ENCODE measurements around the gene GDAP1L1.

GDAP1L1 gene

GRCh38 chr20:44209686-44210405 is 37.3 kb upstream of the GDAP1L1 start:
- Histone ChIP-seq H3K9me3 (ENCODE audit: insufficient read depth, low read depth, low read length) (no peaks in the 10 kb centered on the region), H3K4me3 (ENCODE audit: low read length) (peak overlapping the region; percentile 99), H3K36me3 (ENCODE audit: insufficient read depth, low read depth, low read length) (peaks cover 16% of the 10 kb centered on the region), H3K27ac (ENCODE audit: low read length) (peak overlapping the region; percentile 92), H3K9ac (ENCODE audit: low read depth, low read length) (peak overlapping the region; percentile 93), H3K4me1 (ENCODE audit: insufficient read depth, low read length) (peaks cover 11% of the 10 kb centered on the region), H3K27me3 (ENCODE audit: insufficient read depth, low read length) (no peaks in the 10 kb centered on the region)

GRCh38 chr20:44210406-44211176 is 36.5 kb upstream of the GDAP1L1 start, which contains the start of gene OSER1:
OSER1 (minus strand) TSS chr20:44210771; CDS start chr20:44206957, 3,814 bp downstream.
- peak within 1 kb of the TSS; percentile 92 for H3K27ac ChIP-seq (ENCODE audit: low read length)
- H3K9ac ChIP-seq (ENCODE audit: low read depth, low read length) = peak within 1 kb of the TSS; percentile 93
- no peaks in the 10 kb centered on the region for H3K9me3 ChIP-seq (ENCODE audit: insufficient read depth, low read depth, low read length)
- H3K4me1 ChIP-seq (ENCODE audit: insufficient read depth, low read length) = peaks cover 11% of the 10 kb centered on the region
- H3K36me3 ChIP-seq (ENCODE audit: insufficient read depth, low read depth, low read length) = peaks cover 9% of the 10 kb centered on the region; the same call in 1 of the 2 replicates
- peak within 1 kb of the TSS; percentile 99 for H3K4me3 ChIP-seq (ENCODE audit: low read length)
- no peaks in the 10 kb centered on the region for H3K27me3 ChIP-seq (ENCODE audit: insufficient read depth, low read length)

- Histone ChIP-seq H3K27ac (ENCODE audit: low read length) (peak overlapping the region; percentile 78), H3K36me3 (ENCODE audit: insufficient read depth, low read depth, low read length) (peaks cover 2% of the 10 kb centered on the region; the same call in 1 of the 2 replicates), H3K27me3 (ENCODE audit: insufficient read depth, low read length) (no peaks in the 10 kb centered on the region), H3K9me3 (ENCODE audit: insufficient read depth, low read depth, low read length) (no peaks in the 10 kb centered on the region), H3K4me1 (ENCODE audit: insufficient read depth, low read length) (peaks cover 11% of the 10 kb centered on the region), H3K9ac (ENCODE audit: low read depth, low read length) (peak overlapping the region; percentile 90), H3K4me3 (ENCODE audit: low read length) (peak overlapping the region; percentile 96)
These were observed 35.7 kb upstream of the GDAP1L1 start for GRCh38 chr20:44211177-44212039.

- Histone ChIP-seq H3K27ac (ENCODE audit: low read length) (no peak overlapping the region), H3K4me1 (ENCODE audit: insufficient read depth, low read length) (peaks cover 11% of the 10 kb centered on the region; the same call in 1 of the 2 replicates), H3K4me3 (ENCODE audit: low read length) (no peak overlapping the region), H3K9ac (ENCODE audit: low read depth, low read length) (no peak overlapping the region), H3K36me3 (ENCODE audit: insufficient read depth, low read depth, low read length) (no peaks in the 10 kb centered on the region), H3K27me3 (ENCODE audit: insufficient read depth, low read length) (no peaks in the 10 kb centered on the region), H3K9me3 (ENCODE audit: insufficient read depth, low read depth, low read length) (no peaks in the 10 kb centered on the region)
These were observed 34.3 kb upstream of the GDAP1L1 start for GRCh38 chr20:44212792-44213191.

- H3K4me1 ChIP-seq (ENCODE audit: insufficient read depth, low read length) = no peaks in the 10 kb centered on the region
- no peaks in the 10 kb centered on the region for H3K27me3 ChIP-seq (ENCODE audit: insufficient read depth, low read length)
- no peak overlapping the region for H3K4me3 ChIP-seq (ENCODE audit: low read length)
- H3K9me3 ChIP-seq (ENCODE audit: insufficient read depth, low read depth, low read length) = no peaks in the 10 kb centered on the region
- no peak overlapping the region for H3K27ac ChIP-seq (ENCODE audit: low read length)
- H3K9ac ChIP-seq (ENCODE audit: low read depth, low read length) = no peak overlapping the region
- H3K36me3 ChIP-seq (ENCODE audit: insufficient read depth, low read depth, low read length) = no peaks in the 10 kb centered on the region
These were observed 32.0 kb upstream of the GDAP1L1 start for GRCh38 chr20:44215125-44215524.

GRCh38 chr20:44217342-44218092 is 29.6 kb upstream of the GDAP1L1 start:
- H3K36me3 ChIP-seq (ENCODE audit: insufficient read depth, low read depth, low read length) = no peaks in the 10 kb centered on the region
- H3K9me3 ChIP-seq (ENCODE audit: insufficient read depth, low read depth, low read length) = no peaks in the 10 kb centered on the region
- no peak overlapping the region for H3K4me3 ChIP-seq (ENCODE audit: low read length)
- no peaks in the 10 kb centered on the region for H3K27me3 ChIP-seq (ENCODE audit: insufficient read depth, low read length)
- H3K4me1 ChIP-seq (ENCODE audit: insufficient read depth, low read length) = no peaks in the 10 kb centered on the region
- H3K27ac ChIP-seq (ENCODE audit: low read length) = no peak overlapping the region
- H3K9ac ChIP-seq (ENCODE audit: low read depth, low read length) = no peak overlapping the region

GRCh38 chr20:44218446-44218845 is 28.7 kb upstream of the GDAP1L1 start:
- Histone ChIP-seq H3K27ac (ENCODE audit: low read length) (no peak overlapping the region), H3K4me3 (ENCODE audit: low read length) (no peak overlapping the region), H3K4me1 (ENCODE audit: insufficient read depth, low read length) (no peaks in the 10 kb centered on the region), H3K36me3 (ENCODE audit: insufficient read depth, low read depth, low read length) (no peaks in the 10 kb centered on the region), H3K9ac (ENCODE audit: low read depth, low read length) (no peak overlapping the region), H3K9me3 (ENCODE audit: insufficient read depth, low read depth, low read length) (no peaks in the 10 kb centered on the region), H3K27me3 (ENCODE audit: insufficient read depth, low read length) (no peaks in the 10 kb centered on the region)

- H3K9ac ChIP-seq (ENCODE audit: low read depth, low read length) = no peak overlapping the region
- no peaks in the 10 kb centered on the region for H3K36me3 ChIP-seq (ENCODE audit: insufficient read depth, low read depth, low read length)
- no peaks in the 10 kb centered on the region for H3K27me3 ChIP-seq (ENCODE audit: insufficient read depth, low read length)
- no peaks in the 10 kb centered on the region for H3K9me3 ChIP-seq (ENCODE audit: insufficient read depth, low read depth, low read length)
- H3K4me1 ChIP-seq (ENCODE audit: insufficient read depth, low read length) = no peaks in the 10 kb centered on the region
- H3K4me3 ChIP-seq (ENCODE audit: low read length) = no peak overlapping the region
- no peak overlapping the region for H3K27ac ChIP-seq (ENCODE audit: low read length)
These were observed 27.9 kb upstream of the GDAP1L1 start for GRCh38 chr20:44219170-44219730.

- Histone ChIP-seq H3K27me3 (ENCODE audit: insufficient read depth, low read length) (no peaks in the 10 kb centered on the region), H3K9ac (ENCODE audit: low read depth, low read length) (no peak overlapping the region)
These were observed 27.3 kb upstream of the GDAP1L1 start for GRCh38 chr20:44219791-44220190.

GRCh38 chr20:44221368-44221954 is 25.6 kb upstream of the GDAP1L1 start:
- Histone ChIP-seq H3K27me3 (ENCODE audit: insufficient read depth, low read length) (no peaks in the 10 kb centered on the region), H3K36me3 (ENCODE audit: insufficient read depth, low read depth, low read length) (no peaks in the 10 kb centered on the region), H3K4me1 (ENCODE audit: insufficient read depth, low read length) (no peaks in the 10 kb centered on the region), H3K4me3 (ENCODE audit: low read length) (no peak overlapping the region), H3K9me3 (ENCODE audit: insufficient read depth, low read depth, low read length) (no peaks in the 10 kb centered on the region), H3K9ac (ENCODE audit: low read depth, low read length) (no peak overlapping the region), H3K27ac (ENCODE audit: low read length) (no peak overlapping the region)

More at GRCh38 chr20:44219791-44220190, 27.3 kb upstream of the GDAP1L1 start:
- no peaks in the 10 kb centered on the region for H3K9me3 ChIP-seq (ENCODE audit: insufficient read depth, low read depth, low read length)
- H3K4me1 ChIP-seq (ENCODE audit: insufficient read depth, low read length) = no peaks in the 10 kb centered on the region
- H3K36me3 ChIP-seq (ENCODE audit: insufficient read depth, low read depth, low read length) = no peaks in the 10 kb centered on the region
- no peak overlapping the region for H3K4me3 ChIP-seq (ENCODE audit: low read length)
- no peak overlapping the region for H3K27ac ChIP-seq (ENCODE audit: low read length)
